GM23338 (cell line): ENCODE results near the gene CXCL8. TPM values are rescaled to one million over a fixed set of nuclear protein-coding genes. Genes with fewer than 3 reads are reported as not detected.

Experiments
- ATAC-seq: fragments of 200-7000 bp; cut with Tn5 transposase; 3 replicates; pipeline ENCODE4 v1.9.1; 2020
- DNase-seq: peaks from one replicate; pipeline ENCODE4 v3.0.0-alpha.2; 2015; ENCODE audit warnings: low spot score
- H2AFZ ChIP-seq: fragments of 200-600 bp; sonication (generic); 2 replicates; pipeline ENCODE4 v1.8.0; 2016; ENCODE audit warnings: antibody characterized with exemption, mild to moderate bottlenecking, moderate library complexity
- H3F3A ChIP-seq: fragments of 200-600 bp; sonication (generic); replicated peaks from 2 replicates; pipeline ENCODE4 v1.8.0; 2017; ENCODE audit warnings: antibody characterized with exemption, mixed run types, low read depth
- H3K27ac ChIP-seq: fragments of 200-600 bp; sonication (generic); 2 replicates; pipeline ENCODE4 v1.6.1; 2016; ENCODE audit warnings: low read depth
- H3K27me3 ChIP-seq: fragments of 200-600 bp; sonication (generic); 2 replicates; pipeline ENCODE4 v1.8.0; 2016; ENCODE audit warnings: mild to moderate bottlenecking, mixed run types, moderate library complexity; ENCODE audit not compliant: insufficient read depth
- H3K36me3 ChIP-seq: fragments of 200-600 bp; sonication (generic); 2 replicates; pipeline ENCODE4 v1.8.0; 2016; ENCODE audit warnings: mild to moderate bottlenecking; ENCODE audit not compliant: insufficient read depth
- H3K4me1 ChIP-seq: fragments of 200-600 bp; sonication (generic); 2 replicates; pipeline ENCODE4 v1.8.0; 2016; ENCODE audit warnings: mild to moderate bottlenecking, moderate library complexity; ENCODE audit not compliant: insufficient read depth
- H3K4me2 ChIP-seq: fragments of 200-600 bp; sonication (generic); 2 replicates; pipeline ENCODE4 v1.7.1; 2017; ENCODE audit warnings: mixed run types
- H3K4me3 ChIP-seq: fragments of 200-600 bp; sonication (generic); 2 replicates; pipeline ENCODE4 v1.6.1; 2016; ENCODE audit warnings: mixed run types
- H3K79me2 ChIP-seq: fragments of 200-600 bp; sonication (generic); replicated peaks from 2 replicates; pipeline ENCODE4 v1.8.0; 2017; ENCODE audit warnings: mild to moderate bottlenecking; ENCODE audit not compliant: insufficient read depth
- H3K9me2 ChIP-seq: fragments of 200-600 bp; sonication (generic); 2 replicates; pipeline ENCODE4 v1.8.0; 2017; ENCODE audit not compliant: insufficient read depth
- H4K20me1 ChIP-seq: fragments of 200-600 bp; sonication (generic); replicated peaks from 2 replicates; pipeline ENCODE4 v1.8.0; 2017; ENCODE audit warnings: mild to moderate bottlenecking; ENCODE audit not compliant: insufficient read depth
- H3K27ac Mint-ChIP-seq: 2 replicates; pipeline ENCODE4 v1.8.0; 2020; ENCODE audit warnings: inconsistent platforms, mild to moderate bottlenecking, moderate library complexity, mixed read lengths
- H3K27me3 Mint-ChIP-seq: 3 replicates; pipeline ENCODE4 v1.8.0; 2022; ENCODE audit warnings: low read depth, mild to moderate bottlenecking, moderate library complexity, mixed read lengths, inconsistent platforms; ENCODE audit not compliant: insufficient read depth, poor library complexity
- H3K36me3 Mint-ChIP-seq: 3 replicates; pipeline ENCODE4 v1.8.0; 2021; ENCODE audit warnings: low read depth, mild to moderate bottlenecking, inconsistent platforms, moderate library complexity, mixed read lengths
- H3K4me1 Mint-ChIP-seq: 3 replicates; pipeline ENCODE4 v1.8.0; 2020; ENCODE audit warnings: mild to moderate bottlenecking, inconsistent platforms, mixed read lengths
- H3K4me3 Mint-ChIP-seq: 3 replicates; pipeline ENCODE4 v1.8.0; 2021; ENCODE audit warnings: moderate library complexity, mild to moderate bottlenecking, inconsistent platforms, mixed read lengths
- H3K9me3 Mint-ChIP-seq: 3 replicates; pipeline ENCODE4 v1.8.0; 2020; ENCODE audit warnings: moderate library complexity, mild to moderate bottlenecking, inconsistent platforms, mixed read lengths
- CREB1 ChIP-seq: fragments of 250-450 bp; sonication (Bioruptor Pico); IDR thresholded peaks from 2 replicates; pipeline ENCODE4 v1.5.0; 2020; ENCODE audit warnings: low read depth, mild to moderate bottlenecking, moderate library complexity
- EZH2 ChIP-seq: fragments of 200-600 bp; sonication (generic); IDR thresholded peaks from one replicate; pipeline ENCODE4 v1.8.0; 2017; ENCODE audit warnings: antibody characterized with exemption, mild to moderate bottlenecking, low read depth; ENCODE audit not compliant: unreplicated experiment
- EZH2phosphoT487 ChIP-seq: fragments of 200-600 bp; sonication (generic); IDR thresholded peaks from one replicate; pipeline ENCODE4 v1.8.1; 2018; ENCODE audit warnings: antibody characterized with exemption; ENCODE audit not compliant: unreplicated experiment
- JUNB ChIP-seq: IDR thresholded peaks from one replicate; pipeline ENCODE4 v1.6.1; 2016; ENCODE audit warnings: antibody characterized with exemption; ENCODE audit not compliant: unreplicated experiment
- NANOG ChIP-seq: IDR thresholded peaks from 2 replicates; pipeline ENCODE4 v1.6.1; 2016; ENCODE audit warnings: antibody characterized with exemption, borderline replicate concordance
- POLR2AphosphoS5 ChIP-seq: IDR thresholded peaks from 2 replicates; pipeline ENCODE4 v1.6.1; 2016; ENCODE audit warnings: antibody characterized with exemption, low read depth
- STAT1 ChIP-seq: IDR thresholded peaks from one replicate; pipeline ENCODE4 v1.6.1; 2016; ENCODE audit warnings: antibody characterized with exemption; ENCODE audit not compliant: unreplicated experiment
- ZNF114 ChIP-seq: fragments of 250-450 bp; sonication (Bioruptor Pico); IDR thresholded peaks from 2 replicates; pipeline ENCODE4 v1.5.0; 2020; ENCODE audit warnings: mild to moderate bottlenecking, moderate library complexity
- ZNF331 ChIP-seq: fragments of 250-450 bp; sonication (Bioruptor Pico); IDR thresholded peaks from 2 replicates; pipeline ENCODE4 v1.5.0; 2020; ENCODE audit warnings: low read depth, mild to moderate bottlenecking, moderate library complexity
- ZNF462 ChIP-seq: fragments of 250-450 bp; sonication (Bioruptor Pico); IDR thresholded peaks from 2 replicates; pipeline ENCODE4 v1.5.0; 2020; ENCODE audit warnings: mild to moderate bottlenecking, moderate library complexity
- polyA plus RNA-seq: library from polyadenylated mRNA; unstranded; fragments of >200 nt; fragmentation: Nextera tagmentation; extraction: Ambion mirVana; gene quantifications from 2 replicates; pipeline ENCODE4 v1.2.1, GENCODE V29; 2016
- total RNA-seq: library from RNA; depleted of rRNA; stranded (reverse); fragments of >200 nt; shearing (Covaris generic); gene quantifications from 2 replicates; pipeline ENCODE4 v1.2.3, GENCODE V29; 2014
- TF ChIP-seq, protein P1 (sequence below), 2 experiments: fragments of 200-600 bp in 1 of 2; sonication (generic) in 1 of 2; conservative IDR thresholded peaks; 2 replicates each; pipeline versions ENCODE4 v1.5.1 to v1.6.1; 2016 to 2017; ENCODE audit warnings: antibody characterized with exemption in 2 of 2, low read depth in 2 of 2, mild to moderate bottlenecking in 2 of 2, moderate library complexity in 1 of 2
- TF ChIP-seq, protein P2 (sequence below): IDR thresholded peaks from 2 replicates; pipeline ENCODE4 v1.6.1; 2016; ENCODE audit warnings: antibody characterized with exemption
- TF ChIP-seq, protein P3 (sequence below): IDR thresholded peaks from one replicate; pipeline ENCODE4 v1.6.1; 2018; ENCODE audit warnings: antibody characterized with exemption; ENCODE audit not compliant: unreplicated experiment

Gene CXCL8
- total and polyA plus RNA-seq, 2 experiments from 2014 or later, result 0.11 TPM; not detected in 1

- TF ChIP-seq, protein P1, sequence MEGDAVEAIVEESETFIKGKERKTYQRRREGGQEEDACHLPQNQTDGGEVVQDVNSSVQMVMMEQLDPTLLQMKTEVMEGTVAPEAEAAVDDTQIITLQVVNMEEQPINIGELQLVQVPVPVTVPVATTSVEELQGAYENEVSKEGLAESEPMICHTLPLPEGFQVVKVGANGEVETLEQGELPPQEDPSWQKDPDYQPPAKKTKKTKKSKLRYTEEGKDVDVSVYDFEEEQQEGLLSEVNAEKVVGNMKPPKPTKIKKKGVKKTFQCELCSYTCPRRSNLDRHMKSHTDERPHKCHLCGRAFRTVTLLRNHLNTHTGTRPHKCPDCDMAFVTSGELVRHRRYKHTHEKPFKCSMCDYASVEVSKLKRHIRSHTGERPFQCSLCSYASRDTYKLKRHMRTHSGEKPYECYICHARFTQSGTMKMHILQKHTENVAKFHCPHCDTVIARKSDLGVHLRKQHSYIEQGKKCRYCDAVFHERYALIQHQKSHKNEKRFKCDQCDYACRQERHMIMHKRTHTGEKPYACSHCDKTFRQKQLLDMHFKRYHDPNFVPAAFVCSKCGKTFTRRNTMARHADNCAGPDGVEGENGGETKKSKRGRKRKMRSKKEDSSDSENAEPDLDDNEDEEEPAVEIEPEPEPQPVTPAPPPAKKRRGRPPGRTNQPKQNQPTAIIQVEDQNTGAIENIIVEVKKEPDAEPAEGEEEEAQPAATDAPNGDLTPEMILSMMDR (conservative IDR thresholded peaks at IDR 0.05; ENCODE audit: low read depth in 2 of 2), result no peak
- TF ChIP-seq EZH2phosphoT487 (no peak), CREB1 (CRISPR knock-in tag) (no peak), NANOG (no peak), ZNF114 (CRISPR knock-in tag) (no peak), JUNB (no peak), ZNF331 (no peak), STAT1 (no peak), ZNF462 (CRISPR knock-in tag) (no peak), POLR2AphosphoS5 (no peak), EZH2 (no peak)
- TF ChIP-seq, protein P2, sequence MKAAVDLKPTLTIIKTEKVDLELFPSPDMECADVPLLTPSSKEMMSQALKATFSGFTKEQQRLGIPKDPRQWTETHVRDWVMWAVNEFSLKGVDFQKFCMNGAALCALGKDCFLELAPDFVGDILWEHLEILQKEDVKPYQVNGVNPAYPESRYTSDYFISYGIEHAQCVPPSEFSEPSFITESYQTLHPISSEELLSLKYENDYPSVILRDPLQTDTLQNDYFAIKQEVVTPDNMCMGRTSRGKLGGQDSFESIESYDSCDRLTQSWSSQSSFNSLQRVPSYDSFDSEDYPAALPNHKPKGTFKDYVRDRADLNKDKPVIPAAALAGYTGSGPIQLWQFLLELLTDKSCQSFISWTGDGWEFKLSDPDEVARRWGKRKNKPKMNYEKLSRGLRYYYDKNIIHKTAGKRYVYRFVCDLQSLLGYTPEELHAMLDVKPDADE, result no peak
- TF ChIP-seq, protein P3, sequence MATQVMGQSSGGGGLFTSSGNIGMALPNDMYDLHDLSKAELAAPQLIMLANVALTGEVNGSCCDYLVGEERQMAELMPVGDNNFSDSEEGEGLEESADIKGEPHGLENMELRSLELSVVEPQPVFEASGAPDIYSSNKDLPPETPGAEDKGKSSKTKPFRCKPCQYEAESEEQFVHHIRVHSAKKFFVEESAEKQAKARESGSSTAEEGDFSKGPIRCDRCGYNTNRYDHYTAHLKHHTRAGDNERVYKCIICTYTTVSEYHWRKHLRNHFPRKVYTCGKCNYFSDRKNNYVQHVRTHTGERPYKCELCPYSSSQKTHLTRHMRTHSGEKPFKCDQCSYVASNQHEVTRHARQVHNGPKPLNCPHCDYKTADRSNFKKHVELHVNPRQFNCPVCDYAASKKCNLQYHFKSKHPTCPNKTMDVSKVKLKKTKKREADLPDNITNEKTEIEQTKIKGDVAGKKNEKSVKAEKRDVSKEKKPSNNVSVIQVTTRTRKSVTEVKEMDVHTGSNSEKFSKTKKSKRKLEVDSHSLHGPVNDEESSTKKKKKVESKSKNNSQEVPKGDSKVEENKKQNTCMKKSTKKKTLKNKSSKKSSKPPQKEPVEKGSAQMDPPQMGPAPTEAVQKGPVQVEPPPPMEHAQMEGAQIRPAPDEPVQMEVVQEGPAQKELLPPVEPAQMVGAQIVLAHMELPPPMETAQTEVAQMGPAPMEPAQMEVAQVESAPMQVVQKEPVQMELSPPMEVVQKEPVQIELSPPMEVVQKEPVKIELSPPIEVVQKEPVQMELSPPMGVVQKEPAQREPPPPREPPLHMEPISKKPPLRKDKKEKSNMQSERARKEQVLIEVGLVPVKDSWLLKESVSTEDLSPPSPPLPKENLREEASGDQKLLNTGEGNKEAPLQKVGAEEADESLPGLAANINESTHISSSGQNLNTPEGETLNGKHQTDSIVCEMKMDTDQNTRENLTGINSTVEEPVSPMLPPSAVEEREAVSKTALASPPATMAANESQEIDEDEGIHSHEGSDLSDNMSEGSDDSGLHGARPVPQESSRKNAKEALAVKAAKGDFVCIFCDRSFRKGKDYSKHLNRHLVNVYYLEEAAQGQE, result no peak
- ATAC-seq, result no peak
- no peaks in the 10 kb centered on the region for H3K79me2 ChIP-seq
- H3K36me3 ChIP-seq, result no peaks in the 10 kb centered on the region
- no peak for DNase-seq
- no peak overlapping the region for H3K4me3 ChIP-seq
- Mint-ChIP-seq H3K9me3 (no peaks in the 10 kb centered on the region), H3K4me3 (no peak overlapping the region), H3K27ac (no peak overlapping the region), H3K4me1 (peaks cover 32% of the 10 kb centered on the region), H3K27me3 (no peaks in the 10 kb centered on the region), H3K36me3 (no peaks in the 10 kb centered on the region)
- H4K20me1 ChIP-seq, result no peaks in the 10 kb centered on the region
- H2AFZ ChIP-seq, result no peak overlapping the region
- no peaks in the 10 kb centered on the region for H3F3A ChIP-seq
- H3K4me1 ChIP-seq, result peaks cover 24% of the 10 kb centered on the region
- H3K27ac ChIP-seq, result no peak overlapping the region
- no peak overlapping the region for H3K4me2 ChIP-seq
- H3K9me2 ChIP-seq, result peaks cover 23% of the 10 kb centered on the region
- no peaks in the 10 kb centered on the region for H3K27me3 ChIP-seq
These were observed 37.0 kb upstream of the CXCL8 start for GRCh38 chr4:73703320-73703719.
